Activated effector memory CD4-positive, alpha-beta T cell treated with Interleukin-2 at 50 U/mL for 16 hours (primary cell): Measurements from ENCODE around the gene TMOD2.

Source experiments
- DNase-seq: peaks from one replicate; pipeline ENCODE4 v3.0.0-alpha.2; 2020

The TMOD2 gene

GRCh38 chr15:51828621-51829375, 77.4 kb downstream of the TMOD2 start:
- DNase-seq: no peak

GRCh38 chr15:51829376-51830275, 78.2 kb downstream of the TMOD2 start, which contains the start of gene TMOD3:
Gene TMOD3 (plus strand): TSS chr15:51829653. CDS start chr15:51862885, 33,232 bp downstream.
- peak; percentile 83 for DNase-seq

GRCh38 chr15:51830276-51830806, 78.9 kb downstream of the TMOD2 start:
- DNase-seq: no peak

GRCh38 chr15:51833772-51834171, 82.4 kb downstream of the TMOD2 start:
- no peak for DNase-seq

- DNase-seq: no peak
Measured at GRCh38 chr15:51837792-51838251, 86.4 kb downstream of the TMOD2 start.

GRCh38 chr15:51838270-51838669, 86.9 kb downstream of the TMOD2 start:
- DNase-seq: no peak

- DNase-seq: no peak
Measured at GRCh38 chr15:51840692-51841091, 89.3 kb downstream of the TMOD2 start.

- DNase-seq: no peak
Measured at GRCh38 chr15:51841406-51842040, 90.1 kb downstream of the TMOD2 start.

- DNase-seq: no peak
Measured at GRCh38 chr15:51842265-51842664, 90.9 kb downstream of the TMOD2 start.

GRCh38 chr15:51842852-51843737, 91.7 kb downstream of the TMOD2 start:
- no peak for DNase-seq

- no peak for DNase-seq
Measured at GRCh38 chr15:51844747-51845426, 93.5 kb downstream of the TMOD2 start.

GRCh38 chr15:51846066-51846462, 94.7 kb downstream of the TMOD2 start:
- no peak for DNase-seq

GRCh38 chr15:51846463-51847230, 95.2 kb downstream of the TMOD2 start:
- DNase-seq: no peak

GRCh38 chr15:51848811-51849210, 97.4 kb downstream of the TMOD2 start:
- no peak for DNase-seq

GRCh38 chr15:51849860-51850259, 98.5 kb downstream of the TMOD2 start:
- no peak for DNase-seq

- DNase-seq: no peak
Measured at GRCh38 chr15:51853998-51854397, 102.6 kb downstream of the TMOD2 start.

- DNase-seq: no peak
Measured at GRCh38 chr15:51855612-51856011, 104.2 kb downstream of the TMOD2 start.

- no peak for DNase-seq
Measured at GRCh38 chr15:51856714-51857380, 105.5 kb downstream of the TMOD2 start.

- peak; percentile 56 for DNase-seq
Measured at GRCh38 chr15:51861557-51862359, 110.4 kb downstream of the TMOD2 start.
